ENCODE results near the gene CEACAM20. TPM values are rescaled to one million over a fixed set of nuclear protein-coding genes. Genes with fewer than 3 reads are reported as not detected.

Gene CEACAM20
- total RNA-seq, result not detected in 2 replicates

GRCh38 chr19:44529536-44529935 is at the start of gene CEACAM20:
Gene CEACAM20, minus strand, starts transcription at chr19:44529675. Its CDS starts 166 bp downstream, at chr19:44529509.

GRCh38 chr19:44499962-44500949 is 29.2 kb downstream of the CEACAM20 start, which contains the start of gene ZNF180:
Gene ZNF180, minus strand, starts transcription at chr19:44500522. Its CDS starts 3,188 bp downstream, at chr19:44497334.

Other genes with a start within 250 kb of the CEACAM20 start
- 1.2 and 4.0 TPM in 2 replicates for gene ZNF235, start 224.7 kb downstream of the CEACAM20 start, total RNA-seq
- gene ZNF112, start 173.0 kb downstream of the CEACAM20 start, total RNA-seq, result 2.3 and 4.3 TPM in 2 replicates
- 0.52 and 0.72 TPM in 2 replicates for gene ZNF285, start 128.1 kb downstream of the CEACAM20 start, total RNA-seq
- gene ZNF229, start 81.2 kb downstream of the CEACAM20 start, total RNA-seq, result 5.7 and 6.5 TPM in 2 replicates
- gene ZNF180, start 29.2 kb downstream of the CEACAM20 start, total RNA-seq, result 6.2 and 6.6 TPM in 2 replicates
- gene IGSF23, start 83.9 kb upstream of the CEACAM20 start, total RNA-seq, result not detected in 2 replicates
- 30.6 and 96.3 TPM in 2 replicates for gene PVR, start 114.2 kb upstream of the CEACAM20 start, total RNA-seq
- 0.24 and 1.0 TPM in 2 replicates for gene CEACAM19, start 141.8 kb upstream of the CEACAM20 start, total RNA-seq
- gene CEACAM16, start 169.5 kb upstream of the CEACAM20 start, total RNA-seq, result not detected in 2 replicates
- gene BCL3, start 219.0 kb upstream of the CEACAM20 start, total RNA-seq, result 33.4 and 58.0 TPM in 2 replicates
- gene CBLC, start 248.2 kb upstream of the CEACAM20 start, total RNA-seq, result 3.0 TPM in 1 of 2 replicates, not detected in the other